GM19328 (cell line): ENCODE measurements around the gene JMJD8.
A peak's percentile ranks its signal among the peaks of the same experiment; 100 is the strongest.

ENCODE experiments used
- ATAC-seq: cut with Tn5 transposase; IDR thresholded peaks from one replicate; pipeline ENCODE4 v1.9.1; 2021; ENCODE audit warnings: mild to moderate bottlenecking, moderate library complexity; ENCODE audit not compliant: unreplicated experiment

Gene JMJD8

DNA sequence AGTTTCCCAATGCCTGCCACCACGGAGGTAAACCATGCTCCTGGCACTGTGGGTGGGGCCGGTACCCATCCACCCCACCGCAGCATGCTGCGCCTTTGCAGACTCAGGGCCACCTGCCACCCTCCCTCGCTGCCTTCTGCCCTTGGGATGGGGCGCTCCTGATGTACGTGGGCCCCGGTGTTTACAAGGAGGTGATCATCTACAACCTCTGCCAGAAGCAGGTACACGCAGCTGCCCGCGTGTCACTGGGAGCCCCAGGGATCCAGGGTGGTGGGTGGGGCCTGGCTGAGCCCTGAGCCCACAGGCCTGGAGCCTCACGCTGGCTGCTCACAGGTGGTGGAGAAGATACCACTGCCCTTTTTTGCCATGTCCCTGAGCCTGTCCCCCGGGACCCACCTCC is 17.6 kb downstream of the JMJD8 start:
- no peak for ATAC-seq

DNA sequence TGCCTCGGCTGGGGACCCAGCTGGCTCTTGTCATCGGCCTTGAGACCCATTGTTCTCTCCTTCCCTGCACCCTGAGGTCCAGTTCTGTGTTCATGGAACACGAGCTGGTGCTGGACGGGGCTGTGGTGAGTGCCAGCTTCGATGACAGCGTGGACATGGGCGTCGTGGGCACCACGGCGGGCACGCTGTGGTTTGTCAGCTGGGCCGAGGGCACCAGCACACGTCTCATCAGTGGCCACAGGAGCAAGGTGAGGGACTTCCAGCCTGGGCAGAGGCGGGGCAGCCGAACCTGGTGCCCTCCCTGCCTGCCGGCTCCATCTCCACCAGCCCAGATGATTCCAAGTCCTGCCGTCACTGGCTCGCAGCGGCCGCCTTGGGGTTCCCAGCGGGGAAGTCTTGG is 21.5 kb downstream of the JMJD8 start:
- no peak for ATAC-seq

DNA sequence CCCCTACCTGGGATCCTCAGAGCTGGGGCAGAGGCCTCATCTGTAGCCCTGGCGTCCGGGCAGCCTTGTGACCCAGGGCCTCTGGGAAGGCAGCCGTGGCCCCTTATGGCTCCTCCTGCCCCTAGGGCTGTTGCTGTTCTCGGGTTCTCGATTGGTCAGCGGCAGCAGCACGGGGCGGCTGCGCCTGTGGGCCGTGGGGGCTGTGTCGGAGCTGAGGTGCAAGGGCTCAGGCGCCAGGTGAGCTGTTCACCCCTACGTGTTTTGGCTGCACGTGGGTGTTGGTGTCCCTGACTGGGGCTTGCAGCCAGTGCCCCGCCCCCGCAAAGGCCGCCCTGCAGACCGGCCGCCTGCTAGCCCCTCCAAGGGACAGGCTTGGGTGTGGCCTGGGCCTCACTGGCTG is 22.0 kb downstream of the JMJD8 start:
- ATAC-seq: no peak

DNA sequence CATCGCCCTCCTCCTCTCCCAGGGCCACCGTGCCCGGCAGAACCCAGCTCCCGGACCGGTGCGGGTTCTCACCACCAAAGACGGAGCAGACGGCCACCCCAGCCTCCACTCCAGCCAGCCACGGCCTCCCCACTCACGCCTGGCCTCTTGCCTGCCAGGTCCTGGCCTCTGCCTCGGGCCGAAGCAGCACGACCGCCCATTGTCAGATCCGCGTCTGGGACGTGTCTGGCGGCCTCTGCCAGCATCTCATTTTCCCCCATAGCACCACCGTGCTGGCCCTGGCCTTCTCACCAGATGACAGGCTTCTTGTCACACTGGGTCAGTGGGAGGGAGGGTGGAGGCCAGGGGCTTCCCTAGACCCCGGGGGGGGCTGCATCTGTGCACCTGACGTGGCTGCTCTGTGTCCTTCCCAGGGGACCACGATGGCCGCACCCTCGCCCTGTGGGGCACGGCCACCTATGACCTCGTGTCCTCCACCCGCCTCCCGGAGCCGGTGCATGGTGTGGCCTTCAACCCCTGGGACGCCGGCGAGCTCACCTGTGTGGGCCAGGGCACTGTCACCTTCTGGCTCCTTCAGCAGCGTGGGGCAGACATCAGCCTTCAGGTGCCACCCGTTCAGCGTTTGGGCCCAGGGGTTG is 22.8 kb downstream of the JMJD8 start:
- ATAC-seq: peak; percentile 5

DNA sequence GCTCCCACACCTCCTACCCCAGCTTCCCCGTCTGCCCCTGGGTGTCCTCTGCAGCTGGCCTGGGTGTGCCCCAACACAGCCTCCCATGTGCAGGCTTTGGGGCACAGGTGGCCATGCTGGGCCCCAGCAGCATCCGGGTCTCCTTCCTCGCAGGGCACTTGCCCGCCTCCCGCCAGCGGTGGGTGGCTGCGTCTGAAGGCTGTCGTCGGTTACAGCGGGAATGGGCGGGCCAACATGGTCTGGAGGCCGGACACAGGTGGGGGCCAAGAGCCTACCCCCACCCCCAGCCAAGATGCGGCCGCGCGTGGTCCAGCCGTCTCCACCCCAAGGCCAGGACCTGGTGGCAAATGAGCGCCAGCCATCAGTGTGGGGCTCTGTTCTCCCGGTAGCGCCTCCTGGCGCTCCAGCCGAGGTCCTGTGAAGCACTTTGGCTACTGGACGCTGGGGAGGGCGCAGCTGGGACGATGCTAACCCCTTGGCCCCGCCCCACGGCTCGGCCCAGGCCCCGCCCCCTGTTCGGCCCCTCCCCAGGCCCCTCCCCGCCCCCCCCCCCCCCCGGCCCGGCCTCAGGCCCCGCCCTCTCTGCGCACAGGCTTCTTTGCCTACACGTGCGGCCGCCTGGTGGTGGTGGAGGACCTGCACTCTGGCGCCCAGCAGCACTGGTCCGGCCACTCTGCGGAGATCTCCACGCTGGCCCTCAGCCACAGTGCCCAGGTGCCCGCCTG is 23.5 kb downstream of the JMJD8 start:
- peak; percentile 47 for ATAC-seq

DNA sequence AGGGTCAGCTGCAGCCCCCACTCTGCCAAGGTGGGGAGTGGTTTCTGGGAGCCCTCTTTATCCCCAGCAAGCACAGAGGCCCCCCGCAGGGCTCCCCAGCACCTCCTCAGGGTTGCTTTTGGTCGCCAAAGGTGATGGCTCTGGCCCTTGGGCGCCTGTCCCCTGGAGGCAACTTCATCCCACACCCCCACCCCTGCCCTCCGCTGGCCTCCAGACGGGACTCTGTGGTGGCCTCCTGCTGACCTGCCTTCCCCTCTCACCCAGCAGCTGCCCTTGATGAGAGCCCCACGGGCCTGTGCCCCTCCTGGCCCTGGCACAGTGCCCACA is 24.0 kb downstream of the JMJD8 start:
- no peak for ATAC-seq

DNA sequence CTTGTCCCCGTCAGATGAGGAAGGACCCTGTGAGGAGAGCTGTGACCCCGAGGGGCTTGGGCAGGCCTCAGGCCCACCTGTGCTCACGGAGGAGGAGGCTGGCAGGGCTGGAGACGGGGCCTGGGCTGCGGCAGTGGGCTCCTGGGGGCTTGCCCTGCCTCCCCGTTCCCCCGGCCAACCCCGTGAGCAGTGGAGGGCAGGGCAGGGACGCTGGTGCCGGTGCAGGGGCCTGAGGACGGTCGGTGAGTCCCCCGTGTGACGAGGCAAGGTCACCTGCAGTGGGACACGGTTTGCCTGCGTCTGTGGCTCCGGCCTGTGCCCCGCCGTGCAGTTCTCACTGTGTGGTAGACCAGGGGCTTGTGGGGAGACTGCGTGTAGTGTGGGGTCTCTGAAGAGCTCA is 24.5 kb downstream of the JMJD8 start:
- ATAC-seq: no peak

DNA sequence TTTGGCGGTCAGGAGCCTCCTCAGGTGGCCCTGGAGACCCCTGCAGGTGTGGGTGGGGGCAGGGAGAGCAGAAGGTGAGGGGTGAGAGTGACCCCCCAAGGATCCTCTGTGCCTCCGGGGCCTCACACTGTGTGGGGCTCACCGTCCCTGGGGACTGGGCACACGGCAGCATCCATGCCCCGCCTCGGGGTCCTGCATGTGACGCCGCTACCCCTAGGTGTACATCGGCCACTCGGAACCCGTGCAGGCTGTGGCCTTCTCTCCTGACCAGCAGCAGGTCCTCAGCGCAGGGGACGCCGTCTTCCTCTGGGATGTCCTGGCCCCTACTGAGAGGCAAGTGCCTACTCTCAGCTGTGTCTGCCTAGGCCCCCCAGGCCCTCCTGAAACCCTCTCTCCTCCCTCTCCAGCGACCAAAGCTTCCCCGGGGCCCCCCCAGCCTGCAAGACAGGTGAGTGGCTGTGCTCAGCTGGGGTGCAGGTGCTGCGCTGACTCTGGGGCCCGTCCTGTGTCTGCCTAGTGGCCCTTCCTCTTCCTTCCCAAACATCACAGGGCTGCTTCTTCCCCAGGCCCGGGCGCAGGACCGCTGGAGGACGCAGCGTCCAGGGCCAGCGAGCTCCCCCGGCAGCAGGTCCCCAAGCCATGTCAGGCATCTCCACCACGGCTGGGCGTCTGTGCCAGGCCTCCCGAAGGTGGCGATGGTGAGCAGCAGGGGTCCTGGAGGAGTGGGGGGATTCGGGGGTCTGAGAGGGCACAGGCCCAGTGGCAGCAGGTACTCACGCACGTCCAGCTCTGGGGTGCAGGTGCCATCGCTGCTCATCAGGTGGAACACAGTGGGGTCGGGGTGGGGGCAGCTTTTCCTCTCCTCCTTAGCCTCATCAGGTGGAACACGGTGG is 25.2 kb downstream of the JMJD8 start:
- ATAC-seq: no peak

DNA sequence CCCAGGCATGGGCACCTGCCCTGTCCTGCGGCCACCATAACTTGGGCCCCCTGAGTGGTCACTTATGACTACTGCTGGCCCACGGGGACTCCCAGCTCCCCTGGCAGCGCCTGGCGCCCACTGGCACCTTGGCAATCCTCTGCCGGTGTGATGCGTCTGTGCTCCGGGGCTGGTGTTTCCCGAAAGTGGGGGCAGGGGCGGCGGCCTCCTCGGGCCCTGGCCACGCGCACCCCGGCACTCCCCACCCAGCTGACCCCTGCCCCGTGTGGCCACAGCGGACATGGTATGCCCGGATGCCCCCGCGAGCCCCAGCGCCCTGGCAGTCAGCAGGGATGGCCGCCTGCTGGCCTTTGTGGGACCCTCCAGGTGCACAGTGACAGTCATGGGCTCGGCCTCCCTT is 26.6 kb downstream of the JMJD8 start:
- ATAC-seq: no peak

DNA sequence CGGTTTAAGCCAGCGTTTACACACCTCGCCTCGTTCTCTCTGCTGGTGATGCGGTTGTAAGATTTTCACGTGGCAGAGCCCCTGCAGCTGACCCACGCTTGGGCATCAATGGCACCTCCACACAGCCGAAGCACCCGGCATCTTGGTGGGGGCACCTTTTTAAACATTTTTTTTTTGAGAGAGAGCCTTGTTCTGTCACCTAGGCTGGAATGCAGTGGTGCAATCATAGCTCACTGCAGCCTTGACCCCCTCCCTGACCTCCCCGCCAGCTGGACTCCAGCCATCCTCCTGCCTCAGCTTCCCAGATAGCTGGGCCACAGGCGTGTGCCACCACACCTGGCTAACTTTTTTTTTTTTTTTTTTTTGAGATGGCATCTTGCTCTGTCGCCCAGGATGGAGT is 30.1 kb downstream of the JMJD8 start:
- ATAC-seq: no peak

DNA sequence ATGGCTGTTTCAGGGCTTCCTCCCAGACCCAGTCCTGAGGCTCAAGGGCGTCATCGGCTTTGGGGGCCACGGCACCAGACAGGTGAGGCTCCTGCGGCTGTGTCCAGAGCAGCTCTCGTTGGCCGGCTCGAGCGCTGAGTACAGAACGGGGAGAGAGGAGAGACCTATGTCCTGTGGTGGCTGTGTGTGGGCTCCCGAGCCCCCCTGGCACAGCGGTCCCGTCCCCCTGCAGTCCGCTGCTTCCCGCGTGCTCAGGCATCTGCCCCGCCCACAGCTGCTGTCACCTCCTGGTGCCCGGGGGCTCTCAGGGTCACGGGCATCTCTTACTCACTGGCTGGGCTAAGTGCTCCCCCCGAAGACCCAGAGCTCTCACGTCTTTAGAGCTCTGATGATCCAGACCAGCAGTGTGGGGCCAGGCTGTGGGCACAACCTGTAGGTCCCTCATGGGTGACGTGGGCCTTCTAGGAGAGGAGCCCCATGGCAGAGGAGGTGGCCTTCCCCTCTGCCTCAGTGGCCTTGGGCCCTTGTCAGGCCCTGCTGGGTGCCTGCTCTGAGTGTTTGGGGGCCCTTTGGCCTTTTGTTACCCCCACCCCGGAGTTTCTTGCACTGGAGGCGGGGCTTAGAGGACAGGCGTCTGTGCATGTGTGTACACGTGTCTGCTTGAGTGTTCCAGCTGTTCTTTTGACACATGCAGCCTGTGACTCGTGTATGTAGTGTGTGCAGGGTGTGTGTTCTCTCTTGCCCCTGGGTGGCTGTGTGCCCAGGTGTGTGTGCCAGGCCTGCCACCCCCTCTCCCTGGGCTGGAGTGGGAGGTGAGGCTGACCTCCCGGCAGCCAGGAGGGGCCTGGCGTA is 31.5 kb downstream of the JMJD8 start:
- no peak for ATAC-seq

DNA sequence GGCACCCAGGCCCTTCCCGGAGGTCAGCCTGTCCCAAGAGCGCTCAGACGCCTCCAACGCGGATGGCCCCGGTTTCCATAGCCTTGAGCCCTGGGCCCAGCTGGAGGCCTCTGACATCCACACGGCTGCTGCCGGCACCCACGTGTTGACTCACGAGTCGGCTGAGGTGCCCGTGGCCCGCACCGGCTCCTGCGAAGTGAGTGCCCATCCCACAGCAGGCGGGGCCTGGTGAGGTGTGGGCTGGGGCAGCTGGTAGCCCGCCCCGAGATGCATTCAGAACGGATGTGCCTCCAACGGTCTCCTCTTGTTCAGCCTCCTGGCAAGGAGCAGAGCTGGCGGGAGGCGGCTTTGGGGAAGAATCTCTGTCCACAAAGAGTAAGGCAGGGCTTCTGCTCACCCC is 32.3 kb downstream of the JMJD8 start:
- ATAC-seq: no peak

DNA sequence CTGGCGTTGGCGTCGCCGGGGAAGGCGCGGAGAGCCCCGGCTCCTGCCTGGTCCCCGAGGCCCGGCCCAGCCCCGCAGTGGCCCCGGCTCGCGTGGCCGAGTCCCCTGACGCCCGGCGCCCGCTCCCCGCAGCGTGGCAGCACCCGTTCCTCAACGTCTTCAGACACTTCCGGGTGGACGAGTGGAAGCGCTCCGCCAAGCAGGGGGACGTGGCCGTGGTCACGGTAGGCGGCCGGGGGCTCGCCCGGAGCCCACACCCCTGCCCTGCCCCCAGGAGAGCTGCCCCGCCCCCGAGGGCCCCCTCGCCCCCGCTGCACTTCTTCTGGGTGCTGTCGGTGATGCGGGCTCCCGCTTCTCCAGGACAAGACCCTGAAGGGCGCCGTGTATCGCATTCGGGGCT is 34.5 kb downstream of the JMJD8 start:
- ATAC-seq: peak; percentile 5

DNA sequence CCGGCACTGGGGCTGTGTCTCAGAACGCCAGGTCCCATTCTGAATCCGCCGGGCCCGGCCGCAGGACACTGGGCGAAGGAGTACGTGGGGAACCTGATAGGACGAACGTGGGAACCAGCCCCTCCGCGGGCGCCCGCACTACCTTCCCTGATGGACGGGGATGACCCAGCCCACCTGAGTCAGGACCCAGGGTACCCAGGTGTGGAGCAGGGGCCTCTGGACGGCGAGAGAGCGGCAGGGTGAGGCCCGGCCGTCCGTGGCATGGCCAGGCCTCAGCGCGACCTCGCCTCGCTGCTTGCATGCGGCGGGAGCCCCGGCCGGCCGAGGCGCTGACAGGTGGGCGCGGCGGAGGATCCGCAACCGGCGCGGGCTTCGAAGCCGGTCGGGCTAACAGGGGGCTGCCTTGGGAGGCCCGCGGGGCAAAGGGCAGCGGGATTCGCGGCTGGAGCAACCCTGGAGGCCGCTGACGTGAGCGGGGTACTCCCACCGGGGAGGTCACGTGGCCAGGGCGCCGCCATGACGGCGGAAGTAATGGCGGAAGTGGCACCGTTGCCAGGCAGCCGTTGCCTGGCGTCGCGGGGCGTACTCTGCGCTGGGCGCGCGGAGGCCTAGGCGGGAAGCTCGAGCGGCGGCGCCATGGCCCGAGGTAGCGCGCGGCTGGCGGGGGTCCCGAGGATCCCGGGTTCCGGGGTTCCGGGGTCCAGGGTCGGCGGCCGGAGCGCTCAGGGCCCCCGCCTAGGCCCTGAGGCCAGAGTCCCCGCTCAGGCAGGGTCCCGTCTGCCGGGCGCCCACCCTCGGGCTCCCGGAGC is 35.1 kb downstream of the JMJD8 start, which contains the start of gene WDR90:
TSS of gene WDR90 (plus strand) at position 585 of the 809 bp plus-strand sequence. CDS start at position 637, 52 bp downstream.
- ATAC-seq: peak; percentile 79

DNA sequence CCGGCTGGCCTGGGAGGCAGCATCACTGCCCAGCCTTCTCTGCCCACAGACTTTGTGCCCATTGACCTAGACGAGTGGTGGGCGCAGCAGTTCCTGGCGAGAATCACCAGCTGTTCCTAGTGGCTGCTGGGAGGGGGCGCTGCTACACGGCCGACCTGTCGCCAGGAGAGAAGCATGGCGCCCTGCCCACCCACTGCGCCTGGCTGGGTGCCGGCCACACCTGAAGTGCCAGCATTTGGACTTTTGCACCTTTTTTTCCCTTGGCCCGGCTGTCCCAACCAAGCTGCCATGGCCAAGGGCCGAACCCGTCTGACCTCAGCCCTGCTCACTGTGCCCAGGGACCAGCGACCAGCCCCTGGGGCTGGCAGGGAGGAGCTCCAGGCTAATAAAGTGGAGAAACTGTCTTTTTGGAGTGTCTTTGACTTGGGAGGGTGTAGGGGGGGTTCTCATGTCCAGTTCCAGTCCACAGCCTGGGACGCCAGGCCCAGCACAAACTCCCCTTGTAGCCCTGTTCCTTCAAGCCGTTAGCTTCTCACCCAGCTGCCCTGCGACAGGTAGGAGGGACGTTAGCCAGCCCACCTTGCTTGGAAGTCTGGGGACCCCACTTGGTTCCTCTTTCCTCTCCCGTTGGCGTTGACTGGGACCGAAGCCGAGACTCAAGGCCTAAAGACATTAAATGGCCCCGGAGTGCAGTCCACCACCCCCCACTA is 35.9 kb downstream of the JMJD8 start:
- ATAC-seq: no peak

DNA sequence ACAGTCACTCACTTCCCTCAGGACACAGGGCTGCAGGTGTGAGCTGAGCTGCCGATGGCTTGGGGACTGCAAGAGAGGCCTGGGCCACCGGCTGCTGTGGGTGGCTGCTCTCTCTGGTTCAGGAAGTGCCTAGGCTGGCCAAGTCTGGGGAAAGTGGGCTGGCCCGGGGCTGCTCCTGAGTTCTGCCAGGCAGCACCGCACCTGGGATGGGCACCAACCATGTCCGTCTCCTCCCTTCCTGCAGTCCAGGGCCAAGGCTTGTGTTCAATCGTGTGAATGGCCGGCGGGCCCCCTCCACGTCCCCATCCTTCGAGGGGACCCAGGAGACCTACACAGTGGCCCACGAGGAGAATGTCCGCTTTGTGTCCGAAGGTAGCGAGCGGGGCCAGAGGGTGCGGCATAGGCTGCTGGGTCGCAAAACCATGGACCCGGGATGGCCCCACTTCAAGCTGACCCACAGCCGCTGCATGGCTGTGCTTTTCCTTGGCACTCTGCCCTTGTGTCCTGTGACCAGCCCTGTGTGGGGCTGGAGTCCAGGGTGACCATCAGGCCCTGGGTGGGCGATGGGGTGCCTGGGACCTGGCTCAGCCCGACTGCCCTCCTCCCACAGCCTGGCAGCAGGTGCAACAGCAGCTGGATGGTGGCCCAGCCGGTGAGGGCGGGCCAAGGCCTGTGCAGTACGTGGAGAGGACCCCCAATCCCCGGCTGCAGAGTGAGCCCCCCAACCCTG is 36.8 kb downstream of the JMJD8 start:
- no peak for ATAC-seq

DNA sequence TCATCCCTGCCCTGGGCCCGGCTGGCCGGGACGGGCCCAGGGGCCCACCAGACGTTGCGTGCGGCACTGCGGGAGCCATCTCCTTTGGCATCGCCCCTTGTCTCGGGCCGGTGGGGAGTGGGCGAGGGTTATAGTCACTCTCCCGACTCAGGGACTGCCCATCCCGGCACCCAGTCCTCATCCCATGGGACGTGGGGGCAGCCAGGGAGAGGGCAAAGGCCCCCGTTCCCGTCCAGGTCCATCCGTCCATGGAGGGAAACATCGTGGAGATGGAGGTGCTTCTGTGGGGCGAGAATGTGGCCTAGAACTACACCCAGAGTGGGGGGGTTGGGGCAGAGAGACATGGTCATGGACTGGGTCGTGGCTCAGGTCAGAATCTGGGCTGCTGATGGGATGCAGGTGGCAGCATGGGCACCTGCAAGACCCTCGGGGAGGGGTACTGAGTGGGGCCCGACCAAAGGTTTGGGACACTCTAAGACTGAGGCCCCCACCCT is 37.4 kb downstream of the JMJD8 start:
- no peak for ATAC-seq

DNA sequence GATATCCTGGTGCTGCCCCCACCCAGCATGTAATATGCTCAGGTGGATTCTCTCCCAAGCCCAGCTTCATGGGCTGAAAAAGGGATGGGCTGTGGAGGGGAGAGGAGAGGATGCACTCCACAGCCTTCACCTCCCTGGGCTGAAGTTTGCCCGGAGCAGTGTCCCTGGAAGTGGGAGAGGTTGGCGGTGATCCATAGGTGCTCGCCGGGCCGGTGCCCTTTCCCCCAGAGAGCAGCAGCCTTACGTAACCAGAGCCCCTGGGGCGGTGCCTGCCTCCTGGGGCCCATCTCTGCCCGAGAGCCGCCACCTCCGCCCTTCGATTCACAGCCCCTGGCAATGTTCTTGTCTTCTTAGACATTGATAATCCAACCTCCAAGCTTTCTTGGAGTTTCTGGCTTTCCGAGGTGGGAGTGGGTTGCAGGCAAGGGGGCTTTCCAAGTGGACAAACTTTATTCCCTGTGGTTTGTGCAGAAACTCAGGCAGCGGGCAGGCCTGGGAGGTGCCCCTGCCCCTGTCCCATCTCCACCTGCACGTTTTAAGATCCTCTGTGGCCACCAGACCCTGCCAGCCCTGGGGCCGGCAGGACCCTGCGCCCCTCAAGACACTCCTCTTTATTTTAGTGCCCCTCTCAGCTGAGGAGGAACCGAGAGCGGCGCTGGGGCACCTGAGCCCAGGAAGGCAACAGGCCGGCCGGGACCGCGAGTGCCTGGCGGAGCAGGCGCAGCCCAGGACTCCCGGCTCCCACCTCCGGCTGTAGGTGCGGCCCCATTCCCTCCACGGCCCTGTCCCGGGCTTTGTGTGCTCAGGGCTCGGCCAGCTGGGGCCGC is 38.1 kb downstream of the JMJD8 start:
- ATAC-seq: no peak
